GM19438 (cell line): ENCODE results near the gene DISC1.
"Not testable (repeated sequence)": the region's sequence is repeated elsewhere in the genome, so short reads cannot be mapped to it uniquely, and the experiment has no call there.

Experiments
- ATAC-seq: cut with Tn5 transposase; IDR thresholded peaks from one replicate; pipeline ENCODE4 v1.9.1; 2021; ENCODE audit warnings: low read depth; ENCODE audit not compliant: unreplicated experiment

DISC1 gene

DNA sequence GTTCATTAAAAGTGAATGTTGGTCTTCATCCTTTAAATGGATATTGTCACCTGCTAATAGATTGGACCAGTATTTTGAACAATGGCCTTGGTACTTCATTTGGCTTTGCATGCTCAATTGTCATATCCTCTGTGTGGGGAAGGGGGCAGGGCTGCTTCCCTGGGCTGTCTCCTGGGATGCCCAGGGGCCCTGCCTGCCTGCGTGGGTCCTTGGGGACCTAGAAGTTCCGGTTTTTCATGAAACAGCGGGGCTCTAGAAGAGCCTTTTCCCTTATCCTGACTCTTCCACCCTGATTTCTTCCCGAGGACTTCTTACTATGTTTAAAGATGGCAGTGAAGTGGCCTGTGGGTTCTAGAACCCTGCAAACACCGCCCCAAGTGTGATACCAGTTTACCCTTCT, 97.5 kb downstream of the DISC1 start:
- no peak for ATAC-seq

DNA sequence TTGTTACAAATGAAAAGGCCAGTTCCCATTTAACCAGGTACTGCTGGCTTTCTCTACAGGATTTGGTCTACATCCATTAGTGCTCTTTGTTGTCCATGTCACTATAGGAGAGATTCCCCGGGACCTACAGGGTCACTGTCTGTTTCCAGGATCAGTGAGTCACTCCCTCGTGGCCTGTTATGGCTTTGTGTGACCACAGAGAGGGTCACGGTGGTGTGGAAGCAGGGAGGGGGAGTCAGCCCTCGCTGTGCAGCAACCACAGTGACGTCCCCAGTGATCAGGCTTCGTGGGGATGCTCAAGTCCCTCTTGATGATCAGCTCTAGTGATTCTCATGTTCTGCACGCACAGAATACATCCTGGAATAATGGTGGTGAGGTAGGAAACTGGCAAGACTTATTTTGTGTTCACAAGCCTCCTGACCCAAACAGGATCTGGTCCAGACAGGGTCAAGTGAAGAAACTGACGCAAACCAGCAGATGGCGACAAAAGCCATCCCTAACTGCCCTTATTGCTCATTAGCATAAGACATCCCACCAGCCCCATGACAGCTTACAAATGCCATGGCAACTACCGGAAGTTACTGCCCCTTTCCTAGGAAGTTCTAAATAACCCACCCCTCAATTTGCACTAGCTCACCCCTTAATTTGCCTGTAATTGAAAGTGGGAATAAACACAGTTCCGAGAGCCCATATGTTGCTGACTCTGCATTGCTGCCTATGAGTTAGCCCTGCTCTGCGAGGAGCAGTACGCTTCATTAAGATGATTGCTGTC, 98.5 kb downstream of the DISC1 start:
- peak; percentile 70 for ATAC-seq

DNA sequence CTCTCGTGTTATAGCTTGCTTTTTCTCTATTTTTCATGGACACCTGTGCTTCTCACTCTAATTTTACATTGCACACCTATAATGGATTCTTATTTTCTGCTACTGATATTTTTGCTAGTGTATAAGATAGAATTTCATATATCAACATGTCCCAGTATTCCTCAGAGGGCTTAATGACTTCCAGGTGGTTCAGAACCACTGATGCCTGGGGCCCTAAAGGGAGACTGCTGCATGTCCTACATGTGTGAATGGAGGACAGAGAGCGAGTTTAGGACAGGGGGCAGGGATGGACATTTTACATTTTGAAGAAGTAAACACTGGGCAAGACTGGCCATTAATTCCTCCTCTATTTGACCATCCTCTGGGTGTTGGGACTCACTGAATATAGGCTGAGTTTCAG, 100.6 kb downstream of the DISC1 start:
- no peak for ATAC-seq

DNA sequence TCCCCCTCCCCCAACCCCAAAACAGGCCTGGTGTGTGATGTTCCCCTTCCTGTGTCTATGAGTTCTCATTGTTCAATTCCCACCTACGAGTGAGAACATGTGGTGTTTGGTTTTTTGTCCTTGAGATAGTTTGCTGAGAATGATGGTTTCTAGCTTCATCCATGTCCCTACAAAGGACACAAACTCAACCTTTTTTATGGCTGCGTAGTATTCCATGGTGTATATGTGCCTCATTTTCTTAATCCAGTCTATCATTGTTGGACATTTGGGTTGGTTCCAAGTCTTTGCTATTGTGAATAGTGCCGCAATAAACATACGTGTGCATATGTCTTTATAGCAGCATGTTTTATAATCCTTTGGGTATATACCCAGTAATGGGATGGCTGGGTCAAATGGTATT, 102.4 kb downstream of the DISC1 start:
- not testable (repeated sequence) for ATAC-seq

DNA sequence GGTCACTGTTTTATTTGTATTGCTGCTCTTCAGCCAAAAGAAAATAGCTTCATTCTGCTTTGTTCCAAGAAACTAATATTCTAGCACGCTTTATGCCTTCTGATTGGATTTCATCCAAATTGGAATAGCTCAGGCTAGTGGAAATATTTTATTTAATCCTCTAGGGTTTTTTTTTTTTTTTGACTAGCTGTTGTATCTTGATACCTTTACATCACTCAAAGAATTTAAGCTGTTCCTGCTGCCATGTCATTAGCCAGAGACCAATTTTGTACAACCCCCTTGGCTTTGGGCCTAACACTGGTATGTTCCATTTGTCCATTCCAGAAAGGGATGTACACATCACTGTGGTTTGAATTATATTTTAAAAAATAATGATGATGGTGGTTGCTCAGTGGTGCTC, 103.0 kb downstream of the DISC1 start:
- ATAC-seq: no peak

DNA sequence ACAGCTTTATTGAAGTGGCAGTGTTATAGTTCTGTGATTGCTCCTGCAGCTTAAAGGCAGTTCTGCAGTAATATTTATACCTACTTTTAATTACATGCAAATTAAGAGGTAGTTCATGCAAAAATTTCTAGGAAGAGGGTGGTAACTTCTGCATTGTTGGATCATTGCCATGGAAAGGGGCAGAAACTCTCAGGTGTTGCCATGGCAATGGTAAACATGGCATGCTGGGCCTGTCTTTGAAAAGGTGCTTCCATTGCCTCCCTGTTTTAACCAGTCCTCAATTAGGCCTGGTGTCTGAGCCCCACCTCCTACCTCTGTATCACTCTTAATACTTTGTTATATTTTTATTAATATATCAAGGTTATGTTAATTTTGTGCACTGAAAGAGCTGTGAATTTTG, 104.7 kb downstream of the DISC1 start:
- ATAC-seq: no peak

DNA sequence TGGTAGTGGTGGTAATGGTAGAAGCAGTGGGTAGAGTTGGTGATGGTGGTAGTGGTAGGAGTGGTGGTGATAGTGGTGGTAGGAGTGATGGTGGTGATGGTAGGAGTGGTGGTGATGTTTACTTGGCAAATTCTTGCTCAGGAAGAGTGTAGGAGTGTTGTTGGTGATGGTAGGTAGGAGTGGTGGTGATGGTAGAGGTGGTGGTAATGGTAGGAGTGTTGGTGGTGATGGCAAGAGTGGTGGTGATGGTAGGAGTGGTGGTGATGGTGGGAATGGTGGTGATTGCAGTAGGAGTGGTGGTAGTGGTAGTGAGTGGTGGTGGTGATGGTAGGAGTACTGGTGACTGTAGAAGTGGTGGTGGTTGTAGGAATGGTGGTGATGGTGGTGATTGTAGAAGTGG, 106.5 kb downstream of the DISC1 start:
- no peak for ATAC-seq

DNA sequence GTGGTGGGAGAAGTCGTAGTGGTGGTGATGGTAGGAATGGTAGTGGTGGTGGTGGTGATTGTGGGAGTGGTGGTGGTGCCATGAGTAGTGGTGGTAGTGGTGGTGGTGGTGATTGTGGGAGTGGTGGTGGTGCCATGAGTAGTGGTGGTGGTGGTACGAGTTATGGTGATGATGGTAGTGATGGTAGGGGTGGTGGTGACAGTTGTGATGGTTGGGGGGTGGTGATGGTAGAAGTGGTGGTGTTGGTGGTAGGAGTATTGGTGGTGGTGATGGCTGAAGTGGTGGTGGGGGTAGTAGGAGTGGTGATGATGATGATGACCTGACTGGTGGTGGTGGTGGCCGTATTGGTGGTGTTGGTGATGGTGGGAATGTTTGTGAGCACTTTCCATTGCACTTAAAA, 107.1 kb downstream of the DISC1 start:
- no peak for ATAC-seq

DNA sequence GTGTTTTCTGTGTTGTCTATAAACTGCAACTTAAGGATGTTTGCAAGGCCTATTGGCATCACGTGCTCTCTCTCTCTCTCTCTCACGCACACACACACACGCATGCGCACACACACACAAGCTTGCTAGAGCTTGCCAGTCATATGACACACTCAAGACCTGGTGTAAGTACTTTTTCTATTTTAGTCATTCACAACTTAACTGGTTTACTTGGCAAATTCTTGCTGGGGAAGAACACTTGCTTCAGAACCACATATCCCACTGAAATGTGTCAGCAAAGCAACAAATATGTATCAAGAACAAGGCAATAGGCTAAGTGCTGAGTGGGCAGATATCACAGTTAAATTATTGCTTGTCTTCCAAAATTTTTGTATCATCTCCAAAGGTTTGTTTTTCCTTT, 107.8 kb downstream of the DISC1 start:
- no peak for ATAC-seq

DNA sequence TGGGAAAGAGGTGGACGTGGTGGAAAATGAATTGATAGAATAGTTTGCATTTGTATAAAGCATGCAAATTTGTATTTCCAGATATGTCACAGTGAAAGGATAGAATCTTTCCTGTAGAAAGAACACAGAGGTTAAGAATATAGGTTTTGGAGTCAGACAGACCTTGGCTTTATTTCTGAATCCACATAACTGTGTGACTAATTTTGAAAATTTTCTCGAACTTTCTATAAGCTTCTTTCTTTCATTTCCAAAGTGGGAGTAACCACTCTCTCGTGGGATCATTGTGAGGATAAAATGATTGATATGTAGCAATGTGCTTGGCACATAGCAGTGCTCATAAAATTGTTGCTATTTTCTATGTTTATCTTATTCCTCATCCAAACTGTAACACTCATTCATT, 108.8 kb downstream of the DISC1 start:
- no peak for ATAC-seq

DNA sequence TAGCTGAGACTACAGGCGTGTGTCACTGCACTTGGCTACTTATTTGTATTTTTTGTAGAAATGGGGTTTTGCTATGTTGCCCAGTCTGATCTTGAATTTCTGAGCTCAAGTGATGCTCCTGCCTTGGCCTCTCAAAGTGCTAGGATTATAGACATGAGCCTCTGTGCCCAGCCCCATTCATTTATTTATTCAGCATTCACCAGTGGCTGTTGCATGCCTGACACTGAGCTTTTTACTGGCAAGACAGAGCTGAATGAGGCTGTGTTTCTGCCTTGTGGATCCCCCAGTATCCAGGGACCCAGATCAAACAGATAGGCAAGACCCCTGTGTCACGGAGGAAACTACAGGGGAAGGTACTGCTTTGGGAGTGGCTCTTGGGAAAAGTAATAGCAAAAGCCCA, 109.4 kb downstream of the DISC1 start:
- no peak for ATAC-seq

DNA sequence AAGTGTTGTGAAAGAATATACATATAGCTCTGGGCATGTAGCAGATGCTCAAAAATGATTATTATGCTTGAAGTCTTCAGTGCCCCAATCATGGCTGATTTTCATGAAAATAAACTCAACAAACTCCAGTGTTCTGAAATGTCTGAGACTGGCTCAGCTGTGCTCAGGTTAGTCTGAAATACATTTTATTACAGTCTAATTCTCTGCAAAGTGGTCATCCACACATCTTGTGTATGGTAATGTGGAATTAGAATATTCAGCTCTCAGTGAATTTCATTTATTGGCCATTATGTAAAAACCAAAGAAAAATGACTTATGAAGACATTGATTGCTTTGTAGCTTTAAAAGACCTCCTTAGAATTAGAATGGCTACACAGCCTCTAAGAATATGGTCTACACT, 109.9 kb downstream of the DISC1 start:
- no peak for ATAC-seq

DNA sequence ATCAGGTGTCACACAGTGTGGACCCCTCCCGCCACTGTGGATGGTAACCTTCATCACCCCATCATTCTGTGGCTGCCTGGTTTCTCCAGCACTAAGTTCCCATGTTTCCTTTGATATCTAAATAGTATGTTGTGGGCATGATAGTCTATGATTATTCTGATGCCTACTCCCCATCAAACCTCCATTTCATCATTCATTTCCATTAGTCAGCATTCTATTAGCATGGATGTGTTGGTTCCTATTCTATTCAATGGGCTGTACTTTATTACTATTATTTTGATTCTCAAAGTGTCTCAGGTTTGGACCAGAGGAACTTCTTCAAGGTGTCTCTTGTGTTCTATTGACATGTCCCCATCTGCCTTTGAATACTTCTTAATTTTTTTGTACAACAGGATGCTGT, 112.0 kb downstream of the DISC1 start:
- ATAC-seq: no peak

DNA sequence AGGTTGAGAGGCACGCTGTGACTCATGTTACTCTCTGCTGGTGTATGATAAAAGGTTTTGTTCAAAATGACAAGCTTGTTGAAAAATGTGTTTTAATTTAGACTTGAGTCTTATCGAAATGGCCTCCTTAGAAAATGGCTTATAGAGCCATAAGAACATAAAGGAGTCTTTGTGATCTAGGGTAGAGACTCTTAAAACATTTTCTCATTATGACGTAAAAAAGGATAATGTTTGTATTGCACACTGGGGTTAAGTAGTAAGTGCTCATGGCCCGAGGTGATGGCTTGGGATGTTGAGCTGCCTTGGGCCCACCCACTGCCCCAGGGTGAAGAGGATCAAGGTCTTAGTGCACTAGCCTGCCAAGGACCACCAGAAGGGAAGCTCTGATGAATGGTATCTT, 117.4 kb downstream of the DISC1 start:
- ATAC-seq: no peak

DNA sequence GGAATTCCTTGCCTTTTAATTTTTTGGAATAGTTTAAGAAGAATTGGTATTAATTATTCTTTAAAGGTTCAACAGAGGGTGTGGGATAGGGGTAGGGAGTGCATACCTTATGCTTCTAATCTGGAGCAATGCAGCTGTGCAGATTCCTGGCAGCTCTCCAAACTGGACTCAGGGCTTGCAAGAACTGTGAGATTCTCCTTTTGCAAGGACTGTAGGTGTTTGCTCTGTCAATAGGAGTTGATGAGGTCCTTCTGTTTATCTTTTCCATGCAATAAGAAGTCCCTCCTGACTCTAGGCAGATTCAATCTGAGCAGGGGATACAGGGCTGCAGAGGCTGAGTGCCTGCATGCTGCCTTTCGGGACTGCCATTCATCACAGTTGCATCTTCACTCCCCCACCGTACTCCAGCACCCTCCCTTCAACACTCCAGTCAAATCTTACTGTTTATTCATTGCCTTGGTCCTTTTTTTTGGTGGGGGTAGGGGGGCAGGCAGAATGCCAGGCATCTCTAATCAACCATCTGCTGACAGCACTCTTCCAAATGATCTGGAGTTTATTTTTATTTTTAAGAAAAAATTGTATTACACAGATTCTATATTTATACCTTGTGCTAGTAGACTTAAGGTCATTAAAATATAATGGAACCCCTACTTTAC, 122.3 kb downstream of the DISC1 start:
- no peak for ATAC-seq

DNA sequence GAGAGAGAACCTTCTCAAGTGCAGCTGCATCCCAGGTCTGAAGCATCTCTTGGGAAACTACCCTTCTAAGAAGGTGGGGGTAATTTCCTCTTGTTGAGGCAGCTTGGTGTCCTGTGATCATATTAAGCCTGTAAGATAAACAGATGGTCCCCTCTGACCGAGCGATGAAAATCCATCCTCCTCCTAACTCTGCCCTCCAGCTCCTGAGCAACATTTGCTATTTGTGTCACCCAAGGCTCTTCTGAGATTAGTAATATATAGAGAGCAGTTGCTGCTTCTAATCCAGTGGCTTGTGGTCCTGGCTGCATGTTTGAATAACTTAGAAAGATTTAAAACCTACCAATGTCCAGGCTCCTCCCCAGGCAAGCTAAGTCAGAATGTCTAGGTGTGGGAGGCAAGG, 123.7 kb downstream of the DISC1 start:
- ATAC-seq: no peak

DNA sequence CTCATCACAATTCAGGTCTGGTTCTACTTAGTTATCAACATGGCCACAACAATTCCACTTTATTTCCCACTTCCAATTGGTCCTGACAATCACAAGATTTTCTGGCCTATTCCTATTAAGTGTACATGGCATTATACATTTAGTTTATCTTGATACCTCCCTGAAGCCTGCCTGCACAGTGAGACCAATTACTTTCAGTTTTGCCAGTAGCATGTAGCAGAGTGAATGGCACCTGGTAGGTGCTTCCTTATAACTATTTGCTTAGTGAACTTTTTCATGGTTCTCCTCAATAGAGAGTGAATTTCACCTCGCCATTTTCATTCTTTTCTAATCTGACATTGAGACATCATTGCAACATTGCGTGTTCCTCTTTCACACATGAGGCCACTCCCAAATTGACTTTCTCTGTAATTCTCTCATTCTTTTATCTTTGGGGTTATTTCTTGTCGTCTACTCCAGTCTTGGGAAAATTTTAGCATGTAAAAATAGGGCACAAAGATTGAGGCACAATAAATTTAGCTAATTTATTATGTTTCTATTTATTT, 124.3 kb downstream of the DISC1 start:
- ATAC-seq: no peak

DNA sequence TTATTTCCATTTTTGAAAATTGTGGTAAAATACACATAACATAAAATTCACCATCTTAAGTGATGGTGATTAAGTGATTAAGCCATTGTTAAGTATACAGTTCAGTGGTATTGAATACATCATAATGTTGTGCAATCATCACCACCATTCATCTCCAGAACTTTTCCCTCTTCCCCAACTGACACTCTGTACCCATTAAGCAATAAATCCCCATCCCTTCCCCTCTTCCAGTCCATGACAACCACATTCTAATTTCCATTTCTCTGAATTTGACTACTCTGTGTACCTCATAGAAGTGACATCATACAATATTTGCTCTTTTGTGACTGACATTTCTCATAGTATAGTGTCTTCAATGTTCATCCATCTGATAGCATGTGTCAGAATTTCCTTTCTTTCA, 124.8 kb downstream of the DISC1 start:
- no peak for ATAC-seq

DNA sequence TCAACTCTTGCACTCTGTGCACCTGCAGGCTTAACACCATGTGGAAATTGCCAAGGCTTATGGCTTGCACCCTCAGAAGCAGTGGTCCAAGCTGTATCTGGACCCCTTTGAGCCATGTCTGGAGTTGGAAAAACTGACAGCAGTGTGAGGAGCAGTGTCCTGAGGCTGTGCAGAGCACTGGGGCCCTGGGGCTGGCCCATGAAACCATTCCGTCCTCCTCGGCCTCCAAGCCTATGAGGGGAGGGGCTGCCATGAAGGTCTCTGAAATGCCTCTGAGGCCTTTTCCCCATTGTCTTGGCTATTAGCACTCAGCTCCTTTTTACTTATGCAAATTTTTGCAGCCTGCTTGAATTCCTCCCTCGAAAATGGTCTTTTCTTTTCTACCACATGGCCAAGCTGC, 126.7 kb downstream of the DISC1 start:
- no peak for ATAC-seq

DNA sequence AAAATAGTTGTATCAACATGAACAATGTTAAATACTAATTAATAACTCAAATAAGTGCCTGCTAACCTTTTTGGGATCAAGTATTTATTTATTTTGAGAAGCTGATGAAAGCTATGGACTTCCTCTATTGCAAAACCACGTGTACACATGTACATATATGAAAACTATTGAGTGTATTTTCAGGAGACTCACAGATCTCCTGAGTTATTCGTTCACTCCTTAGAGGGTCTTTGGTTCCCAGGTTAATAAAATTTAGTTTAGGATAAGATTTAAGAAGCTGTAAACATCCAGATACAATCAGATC, 130.5 kb downstream of the DISC1 start:
- peak; percentile 35 for ATAC-seq

DNA sequence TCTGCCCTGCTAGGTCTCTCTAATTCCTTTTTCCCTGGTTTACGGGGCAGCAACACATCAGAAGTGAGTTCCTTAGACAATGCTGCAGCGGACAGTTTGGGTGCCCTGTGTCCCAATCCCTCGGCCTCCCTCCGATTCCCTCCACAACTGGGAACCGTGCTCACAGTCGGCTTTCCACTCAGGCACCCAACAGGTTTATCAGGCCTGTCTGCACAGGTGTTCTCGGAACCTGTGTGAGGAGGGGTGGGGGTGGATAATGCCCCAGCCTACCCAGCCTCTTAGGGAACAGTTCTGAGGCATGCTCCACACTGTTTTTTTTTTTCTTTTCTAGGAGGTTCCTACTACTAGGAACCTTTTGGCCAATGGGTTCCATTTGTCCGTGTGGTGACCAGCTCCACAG, 131.2 kb downstream of the DISC1 start:
- no peak for ATAC-seq

DNA sequence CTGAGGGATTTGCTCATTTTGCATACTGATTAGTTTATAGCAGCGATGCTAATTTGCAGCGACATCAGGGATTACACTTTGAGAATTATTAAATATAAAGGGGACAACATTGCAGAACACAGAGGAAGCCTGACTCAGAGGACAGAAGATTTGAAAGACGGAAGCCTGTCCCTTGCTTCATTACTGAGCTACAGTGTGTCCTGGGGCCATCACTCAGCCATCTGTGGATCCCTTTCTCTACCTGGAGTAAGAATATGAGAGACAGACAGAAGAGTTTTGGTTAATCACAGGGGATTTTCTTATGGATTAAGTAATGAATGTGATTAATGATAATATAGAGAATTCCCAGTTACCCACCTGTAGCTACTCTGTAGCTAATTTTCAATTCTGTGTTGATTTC, 134.7 kb downstream of the DISC1 start:
- no peak for ATAC-seq
